HL-60 (cell line): Measurements from ENCODE around the gene SAP30BP.

ENCODE experiments used
- DNase-seq, 2 experiments: peaks; one replicate each; pipeline ENCODE4 v3.0.0-alpha.2; 2010 to 2020; ENCODE audit warnings: low read depth in 1 of 2, low spot score in 1 of 2
- H3K27ac ChIP-seq: fragments of 250-450 bp; sonication (Bioruptor Pico); replicated peaks from 2 replicates; pipeline ENCODE4 v1.5.1; 2020; ENCODE audit warnings: mild to moderate bottlenecking, moderate library complexity
- H3K27me3 ChIP-seq: fragments of 250-450 bp; sonication (Bioruptor Pico); 2 replicates; pipeline ENCODE4 v1.5.1; 2021; ENCODE audit warnings: mild to moderate bottlenecking, moderate library complexity; ENCODE audit not compliant: insufficient read depth, poor library complexity, severe bottlenecking
- H3K4me3 ChIP-seq: replicated peaks from 2 replicates; pipeline ENCODE4 v1.5.1; 2011; ENCODE audit warnings: mild to moderate bottlenecking, control low read depth, low read length; ENCODE audit not compliant: insufficient read depth
- GABPA ChIP-seq: IDR thresholded peaks from 2 replicates; pipeline ENCODE4 v1.6.1; 2012; ENCODE audit warnings: low read depth
- POLR2AphosphoS5 ChIP-seq: IDR thresholded peaks from 2 replicates; pipeline ENCODE4 v1.6.1; 2012; ENCODE audit warnings: low read depth
- SPI1 ChIP-seq: IDR thresholded peaks from 2 replicates; pipeline ENCODE4 v1.6.1; 2012; ENCODE audit warnings: low read depth, mild to moderate bottlenecking, borderline replicate concordance
- TF ChIP-seq, protein P1 (sequence below): IDR thresholded peaks from 2 replicates; pipeline ENCODE4 v1.6.1; 2012; ENCODE audit warnings: low read depth; ENCODE audit not compliant: insufficient replicate concordance
- TF ChIP-seq, protein P2 (sequence below): IDR thresholded peaks from one replicate; pipeline ENCODE4 v1.5.1; 2011; ENCODE audit warnings: low read length, control low read depth, inconsistent platforms; ENCODE audit not compliant: insufficient read depth

SAP30BP gene

DNA sequence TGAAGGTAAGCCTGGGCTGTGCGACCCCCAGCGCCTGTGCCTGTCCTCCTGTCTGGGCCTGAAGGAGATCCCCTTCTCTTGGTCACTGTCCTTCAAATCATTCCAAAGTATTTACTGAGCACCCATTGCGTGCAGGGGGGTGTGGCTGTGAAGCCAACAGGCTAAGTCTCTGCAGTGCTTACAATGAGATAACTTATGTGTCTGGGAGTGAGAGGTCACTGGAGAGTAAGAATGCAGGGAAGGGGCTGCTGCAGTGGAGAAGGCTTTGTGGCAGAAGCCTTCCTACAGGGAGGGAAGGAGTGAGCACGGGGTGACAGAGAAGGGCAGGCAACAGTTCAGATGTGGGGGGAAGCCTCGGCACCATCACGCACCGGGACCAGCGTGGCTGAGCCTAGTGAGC is 45.1 kb upstream of the SAP30BP start:
- no peak overlapping the region for H3K4me3 ChIP-seq
- no peak overlapping the region for H3K27ac ChIP-seq
- no peaks in the 10 kb centered on the region for H3K27me3 ChIP-seq
- TF ChIP-seq, protein P1, sequence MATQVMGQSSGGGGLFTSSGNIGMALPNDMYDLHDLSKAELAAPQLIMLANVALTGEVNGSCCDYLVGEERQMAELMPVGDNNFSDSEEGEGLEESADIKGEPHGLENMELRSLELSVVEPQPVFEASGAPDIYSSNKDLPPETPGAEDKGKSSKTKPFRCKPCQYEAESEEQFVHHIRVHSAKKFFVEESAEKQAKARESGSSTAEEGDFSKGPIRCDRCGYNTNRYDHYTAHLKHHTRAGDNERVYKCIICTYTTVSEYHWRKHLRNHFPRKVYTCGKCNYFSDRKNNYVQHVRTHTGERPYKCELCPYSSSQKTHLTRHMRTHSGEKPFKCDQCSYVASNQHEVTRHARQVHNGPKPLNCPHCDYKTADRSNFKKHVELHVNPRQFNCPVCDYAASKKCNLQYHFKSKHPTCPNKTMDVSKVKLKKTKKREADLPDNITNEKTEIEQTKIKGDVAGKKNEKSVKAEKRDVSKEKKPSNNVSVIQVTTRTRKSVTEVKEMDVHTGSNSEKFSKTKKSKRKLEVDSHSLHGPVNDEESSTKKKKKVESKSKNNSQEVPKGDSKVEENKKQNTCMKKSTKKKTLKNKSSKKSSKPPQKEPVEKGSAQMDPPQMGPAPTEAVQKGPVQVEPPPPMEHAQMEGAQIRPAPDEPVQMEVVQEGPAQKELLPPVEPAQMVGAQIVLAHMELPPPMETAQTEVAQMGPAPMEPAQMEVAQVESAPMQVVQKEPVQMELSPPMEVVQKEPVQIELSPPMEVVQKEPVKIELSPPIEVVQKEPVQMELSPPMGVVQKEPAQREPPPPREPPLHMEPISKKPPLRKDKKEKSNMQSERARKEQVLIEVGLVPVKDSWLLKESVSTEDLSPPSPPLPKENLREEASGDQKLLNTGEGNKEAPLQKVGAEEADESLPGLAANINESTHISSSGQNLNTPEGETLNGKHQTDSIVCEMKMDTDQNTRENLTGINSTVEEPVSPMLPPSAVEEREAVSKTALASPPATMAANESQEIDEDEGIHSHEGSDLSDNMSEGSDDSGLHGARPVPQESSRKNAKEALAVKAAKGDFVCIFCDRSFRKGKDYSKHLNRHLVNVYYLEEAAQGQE: no peak
- TF ChIP-seq GABPA (no peak), SPI1 (no peak), POLR2AphosphoS5 (no peak)
- TF ChIP-seq, protein P2, sequence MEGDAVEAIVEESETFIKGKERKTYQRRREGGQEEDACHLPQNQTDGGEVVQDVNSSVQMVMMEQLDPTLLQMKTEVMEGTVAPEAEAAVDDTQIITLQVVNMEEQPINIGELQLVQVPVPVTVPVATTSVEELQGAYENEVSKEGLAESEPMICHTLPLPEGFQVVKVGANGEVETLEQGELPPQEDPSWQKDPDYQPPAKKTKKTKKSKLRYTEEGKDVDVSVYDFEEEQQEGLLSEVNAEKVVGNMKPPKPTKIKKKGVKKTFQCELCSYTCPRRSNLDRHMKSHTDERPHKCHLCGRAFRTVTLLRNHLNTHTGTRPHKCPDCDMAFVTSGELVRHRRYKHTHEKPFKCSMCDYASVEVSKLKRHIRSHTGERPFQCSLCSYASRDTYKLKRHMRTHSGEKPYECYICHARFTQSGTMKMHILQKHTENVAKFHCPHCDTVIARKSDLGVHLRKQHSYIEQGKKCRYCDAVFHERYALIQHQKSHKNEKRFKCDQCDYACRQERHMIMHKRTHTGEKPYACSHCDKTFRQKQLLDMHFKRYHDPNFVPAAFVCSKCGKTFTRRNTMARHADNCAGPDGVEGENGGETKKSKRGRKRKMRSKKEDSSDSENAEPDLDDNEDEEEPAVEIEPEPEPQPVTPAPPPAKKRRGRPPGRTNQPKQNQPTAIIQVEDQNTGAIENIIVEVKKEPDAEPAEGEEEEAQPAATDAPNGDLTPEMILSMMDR: no peak
- DNase-seq: no peak

DNA sequence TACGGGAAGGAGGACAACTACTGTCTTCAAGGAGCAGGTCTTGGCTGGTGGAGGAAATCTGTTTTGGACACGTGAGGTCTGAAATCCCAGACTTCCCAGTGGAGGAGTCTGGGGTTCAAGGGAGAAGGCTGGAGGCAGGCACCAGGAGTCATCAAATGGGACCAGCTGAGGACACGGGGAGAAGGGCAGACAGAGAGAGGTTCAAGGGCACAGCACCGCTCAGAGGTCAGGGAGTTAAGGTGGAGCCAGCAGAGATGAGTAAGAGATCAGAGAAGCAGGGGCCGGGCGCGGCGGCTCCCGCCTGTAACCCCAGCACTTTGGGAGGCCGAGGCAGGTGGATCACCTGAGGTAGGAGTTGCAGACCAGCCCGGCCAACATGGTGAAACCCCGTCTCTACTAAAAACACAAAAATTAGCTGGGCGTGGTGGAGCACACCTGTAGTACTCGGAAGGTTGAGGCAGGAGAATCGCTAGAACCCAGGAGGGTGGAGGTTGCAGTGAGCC is 44.3 kb upstream of the SAP30BP start:
- Histone ChIP-seq H3K27me3 (no peaks in the 10 kb centered on the region), H3K27ac (no peak overlapping the region), H3K4me3 (no peak overlapping the region)
- no peak for DNase-seq
- TF ChIP-seq POLR2AphosphoS5 (no peak), GABPA (no peak), SPI1 (no peak)
- TF ChIP-seq, protein P2: no peak

DNA sequence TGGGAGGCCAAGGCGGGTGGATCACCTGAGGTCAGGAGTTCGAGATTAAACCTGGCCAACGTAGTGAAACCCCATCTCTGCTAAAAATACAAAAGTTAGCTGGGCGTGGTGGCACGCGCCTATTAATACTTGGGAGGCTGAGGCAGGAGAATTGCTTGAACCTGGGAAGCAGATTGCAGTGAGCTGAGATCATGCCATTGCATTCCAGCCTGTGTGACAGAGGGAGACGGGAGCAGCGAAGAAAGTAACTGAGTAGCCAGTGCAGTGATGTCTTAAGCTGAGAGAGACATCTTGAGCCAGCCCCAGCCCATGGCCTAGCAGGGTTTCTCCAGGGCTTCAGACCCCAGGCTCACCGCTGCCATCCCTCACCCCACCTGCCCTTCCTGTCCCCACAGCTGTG is 43.8 kb upstream of the SAP30BP start:
- Histone ChIP-seq H3K4me3 (no peak overlapping the region), H3K27ac (no peak overlapping the region), H3K27me3 (no peaks in the 10 kb centered on the region)
- DNase-seq: no peak
- TF ChIP-seq, protein P2: no peak

DNA sequence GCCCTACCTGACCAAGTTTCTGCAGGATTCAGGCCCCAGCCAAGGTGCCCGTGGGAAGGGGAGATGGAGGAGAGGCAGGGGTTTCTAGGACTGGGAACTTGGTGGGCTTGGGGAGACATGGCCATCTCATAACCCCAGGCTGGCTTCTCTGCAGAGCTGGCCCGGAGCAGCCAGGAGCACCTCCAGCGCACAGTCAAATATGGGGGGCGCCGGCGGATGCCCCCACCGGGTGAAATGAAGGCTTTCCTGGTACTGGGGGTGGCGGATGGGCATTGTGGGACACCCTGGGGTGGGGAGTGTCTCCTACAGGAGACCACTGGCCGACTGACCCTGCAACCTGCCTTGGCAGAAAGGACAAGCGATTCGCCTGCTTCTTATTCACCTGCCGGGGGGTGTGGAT is 43.1 kb upstream of the SAP30BP start:
- no peak overlapping the region for H3K4me3 ChIP-seq
- H3K27me3 ChIP-seq: no peaks in the 10 kb centered on the region
- TF ChIP-seq SPI1: no peak
- TF ChIP-seq GABPA: no peak
- no peak for TF ChIP-seq POLR2AphosphoS5
- TF ChIP-seq, protein P2: no peak
- TF ChIP-seq, protein P1: no peak
- no peak overlapping the region for H3K27ac ChIP-seq
- no peak for DNase-seq
